ENCODE data around the gene ZIK1.

Gene ZIK1

GRCh38 chr19:57613941-57614743 lies 30.2 kb downstream of the ZIK1 start, which contains the start of gene ZNF134:
ZNF134 (plus strand) TSS chr19:57614242; CDS start chr19:57619469, 5,227 bp downstream.
- DNase-seq = peak; percentile 64

DNA sequence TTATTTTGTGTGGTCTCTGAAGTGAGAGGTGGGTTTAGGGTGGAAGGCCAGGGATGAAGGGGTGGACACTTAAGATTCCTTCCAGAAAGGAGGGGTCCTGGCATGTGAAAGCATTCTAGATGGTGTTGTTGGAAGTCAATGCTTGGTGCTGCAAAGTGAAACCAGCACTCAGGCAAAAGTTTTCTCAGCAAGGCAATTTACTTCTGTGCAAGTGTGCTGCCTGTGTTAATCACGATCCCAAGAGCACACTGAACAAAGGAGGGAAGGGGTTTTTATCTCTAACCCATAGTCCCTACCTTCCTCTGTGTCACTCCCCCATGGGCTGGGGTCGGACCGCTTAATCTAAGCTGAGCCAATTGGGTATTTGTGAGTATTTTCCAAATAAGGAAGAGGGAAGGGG lies 31.4 kb downstream of the ZIK1 start:
- DNase-seq = no peak

GRCh38 chr19:57620673-57621348 lies 36.9 kb downstream of the ZIK1 start:
- no peak for DNase-seq

DNA sequence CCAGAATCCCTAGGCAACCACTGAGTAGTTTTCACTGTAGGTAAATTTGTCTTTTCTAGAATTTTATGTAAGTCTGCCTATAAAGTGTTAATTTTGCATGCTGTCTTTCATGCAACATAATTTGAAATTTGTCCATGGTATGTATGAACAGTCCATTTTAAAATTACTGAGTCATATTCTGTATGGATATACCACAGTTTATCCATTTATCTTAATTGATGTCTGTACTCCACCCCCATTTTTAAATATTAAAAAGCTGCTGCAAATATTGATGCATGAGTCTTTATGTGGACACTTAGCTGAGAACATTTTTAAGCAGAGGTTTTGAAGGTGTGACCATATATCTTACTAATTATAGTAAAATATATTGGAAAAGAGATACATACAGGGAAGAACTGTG lies 39.1 kb downstream of the ZIK1 start:
- no peak for DNase-seq

GRCh38 chr19:57632987-57633831 lies 49.3 kb downstream of the ZIK1 start, which contains the start of gene ZNF211:
ZNF211 (plus strand) TSS chr19:57633168; CDS start chr19:57633347, 179 bp downstream.
- DNase-seq = peak; percentile 88

- no peak for DNase-seq
These were observed 49.8 kb downstream of the ZIK1 start for GRCh38 chr19:57633832-57634131.

- no peak for DNase-seq
These were observed 53.4 kb downstream of the ZIK1 start for GRCh38 chr19:57637379-57637778.

DNA sequence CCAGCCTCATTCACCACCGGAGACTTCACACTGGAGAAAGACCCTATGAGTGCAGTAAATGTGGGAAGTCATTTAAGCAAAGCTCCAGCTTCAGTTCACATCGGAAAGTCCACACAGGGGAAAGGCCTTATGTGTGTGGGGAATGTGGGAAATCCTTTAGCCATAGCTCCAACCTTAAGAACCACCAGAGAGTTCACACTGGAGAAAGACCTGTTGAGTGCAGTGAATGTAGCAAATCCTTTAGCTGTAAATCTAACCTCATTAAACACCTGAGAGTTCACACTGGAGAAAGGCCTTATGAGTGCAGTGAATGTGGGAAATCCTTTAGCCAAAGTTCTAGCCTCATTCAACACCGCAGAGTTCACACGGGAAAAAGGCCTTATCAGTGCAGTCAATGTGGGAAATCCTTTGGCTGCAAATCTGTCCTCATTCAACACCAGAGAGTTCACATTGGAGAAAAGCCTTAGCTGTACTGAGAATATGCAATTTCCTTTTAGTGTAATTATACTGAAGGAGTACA lies 57.8 kb downstream of the ZIK1 start:
- DNase-seq = no peak

- no peak for DNase-seq
These were observed 58.6 kb downstream of the ZIK1 start for GRCh38 chr19:57642396-57643046.

Measured in amniotic stem cell (primary cell).